Measurements from ENCODE around the gene OCRL. TPM values are rescaled to one million over a fixed set of nuclear protein-coding genes. Genes with fewer than 3 reads are reported as not detected.

Gene OCRL
- total and polyA plus RNA-seq, 2 of the 13 experiments (the other 11 are each of a cell fraction or from before 2014, with no cell fraction given), result 13.4 to 32.0 TPM

DNA sequence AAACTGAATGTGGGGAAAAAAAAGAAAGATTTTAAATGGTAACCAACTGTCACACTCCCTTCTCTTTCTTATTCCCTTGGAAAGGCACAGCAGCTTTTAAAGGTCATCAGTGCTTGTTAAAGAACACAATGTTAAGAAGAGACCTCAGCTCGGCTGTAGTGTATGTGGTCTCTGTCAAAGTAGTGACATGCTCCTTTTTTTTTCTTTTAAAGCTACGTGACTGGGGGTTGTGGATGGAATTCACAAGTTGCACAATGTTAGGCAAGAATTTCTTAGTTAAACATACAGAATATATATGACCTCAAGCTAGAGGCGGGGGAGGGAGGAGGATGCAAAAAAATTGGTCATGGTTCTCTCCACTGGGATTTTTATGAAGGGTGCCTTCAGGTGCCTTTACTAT lies 45.6 kb downstream of the OCRL start (continued):
- TF ChIP-seq ZNF281 (CRISPR knock-in tag; IDR thresholded peaks at IDR 0.05; ENCODE audit: borderline replicate concordance), result peak; percentile 80; the same call in 1 of the 2 replicates
- TF ChIP-seq TEAD2 (CRISPR knock-in tag; IDR thresholded peaks at IDR 0.05), result no peak
- TF ChIP-seq ZNF709 (CRISPR knock-in tag; IDR thresholded peaks at IDR 0.05), result no peak
- TF ChIP-seq ATF5 (CRISPR knock-in tag; IDR thresholded peaks at IDR 0.05; ENCODE audit: low read depth), result no peak
- no peak for TF ChIP-seq NCOA1 (CRISPR knock-in tag; IDR thresholded peaks at IDR 0.05)
- no peak for TF ChIP-seq ZNF652 (CRISPR knock-in tag; IDR thresholded peaks at IDR 0.05; ENCODE audit: borderline replicate concordance, low read depth)
- TF ChIP-seq NCOA2 (CRISPR knock-in tag; IDR thresholded peaks at IDR 0.05), result peak; percentile 59; the same call in 1 of the 2 replicates
- no peak for TF ChIP-seq NFYB (CRISPR knock-in tag; IDR thresholded peaks at IDR 0.05)
- TF ChIP-seq PBX2 (CRISPR knock-in tag; IDR thresholded peaks at IDR 0.05), result no peak
- TF ChIP-seq, protein P1, sequence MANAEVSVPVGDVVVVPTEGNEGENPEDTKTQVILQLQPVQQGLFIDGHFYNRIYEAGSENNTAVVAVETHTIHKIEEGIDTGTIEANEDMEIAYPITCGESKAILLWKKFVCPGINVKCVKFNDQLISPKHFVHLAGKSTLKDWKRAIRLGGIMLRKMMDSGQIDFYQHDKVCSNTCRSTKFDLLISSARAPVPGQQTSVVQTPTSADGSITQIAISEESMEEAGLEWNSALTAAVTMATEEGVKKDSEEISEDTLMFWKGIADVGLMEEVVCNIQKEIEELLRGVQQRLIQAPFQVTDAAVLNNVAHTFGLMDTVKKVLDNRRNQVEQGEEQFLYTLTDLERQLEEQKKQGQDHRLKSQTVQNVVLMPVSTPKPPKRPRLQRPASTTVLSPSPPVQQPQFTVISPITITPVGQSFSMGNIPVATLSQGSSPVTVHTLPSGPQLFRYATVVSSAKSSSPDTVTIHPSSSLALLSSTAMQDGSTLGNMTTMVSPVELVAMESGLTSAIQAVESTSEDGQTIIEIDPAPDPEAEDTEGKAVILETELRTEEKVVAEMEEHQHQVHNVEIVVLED (CRISPR knock-in tag; IDR thresholded peaks at IDR 0.05; ENCODE audit: borderline replicate concordance), result no peak
- no peak for TF ChIP-seq MAZ (IDR thresholded peaks at IDR 0.05; ENCODE audit: borderline replicate concordance, low read depth, low read length)
- TF ChIP-seq MAZ (CRISPR knock-in tag; IDR thresholded peaks at IDR 0.05; ENCODE audit: low read depth), result no peak
- TF ChIP-seq ZNF180 (CRISPR knock-in tag; IDR thresholded peaks at IDR 0.05; ENCODE audit: borderline replicate concordance, low read depth), result no peak
- no peak for TF ChIP-seq ZBTB38 (CRISPR knock-in tag; IDR thresholded peaks at IDR 0.05)
- no peak for TF ChIP-seq ZNF543 (CRISPR knock-in tag; IDR thresholded peaks at IDR 0.05)
- TF ChIP-seq PATZ1 (CRISPR knock-in tag; IDR thresholded peaks at IDR 0.05), result peak; percentile 47; the same call in 1 of the 2 replicates
- 0 out of 2 replicates have a peak, but pooled peaks have one; percentile 40 for TF ChIP-seq ZNF614 (CRISPR knock-in tag; IDR thresholded peaks at IDR 0.05; ENCODE audit: borderline replicate concordance)
- TF ChIP-seq HOXA7 (CRISPR knock-in tag; IDR thresholded peaks at IDR 0.05), result no peak
- no peak for TF ChIP-seq MEIS1 (CRISPR knock-in tag; IDR thresholded peaks at IDR 0.05; ENCODE audit: borderline replicate concordance)
- no peak for TF ChIP-seq ZNF510 (CRISPR knock-in tag; IDR thresholded peaks at IDR 0.05; ENCODE audit: low read depth)
- no peak for TF ChIP-seq TFDP1 (CRISPR knock-in tag; IDR thresholded peaks at IDR 0.05; ENCODE audit: borderline replicate concordance)
- no peak for TF ChIP-seq SP140L (CRISPR knock-in tag; IDR thresholded peaks at IDR 0.05; ENCODE audit: borderline replicate concordance)

Measured in HepG2 (cell line).